Mesendoderm (in vitro differentiated cells): Measurements from ENCODE around the gene F2RL2.

Experiments
- DNase-seq: peaks from one replicate; pipeline ENCODE4 v3.0.0; 2013
- H2AK5ac ChIP-seq: 2 replicates; pipeline ENCODE4 v1.6.1; 2013; ENCODE audit warnings: low read length, inconsistent platforms
- H2BK120ac ChIP-seq: 2 replicates; pipeline ENCODE4 v1.6.1; 2013; ENCODE audit warnings: low read depth, mild to moderate bottlenecking, low read length, moderate library complexity, mixed read lengths
- H2BK15ac ChIP-seq: replicated peaks from 2 replicates; pipeline ENCODE4 v1.6.1; 2013; ENCODE audit warnings: low read depth, mild to moderate bottlenecking, moderate library complexity
- H2BK5ac ChIP-seq: 2 replicates; pipeline ENCODE4 v1.6.1; 2013; ENCODE audit warnings: low read length, inconsistent platforms
- H3K18ac ChIP-seq: 2 replicates; pipeline ENCODE4 v1.6.1; 2013; ENCODE audit warnings: mild to moderate bottlenecking, low read length, mixed read lengths
- H3K23ac ChIP-seq: one replicate; pipeline ENCODE4 v1.6.1; 2013; ENCODE audit warnings: low read length
- H3K27ac ChIP-seq: 2 replicates; pipeline ENCODE4 v1.5.1; 2013; ENCODE audit warnings: low read depth, mild to moderate bottlenecking, inconsistent platforms, low read length, moderate library complexity
- H3K27me3 ChIP-seq: 2 replicates; pipeline ENCODE4 v1.6.1; 2013; ENCODE audit warnings: low read length, control low read depth, mild to moderate bottlenecking, inconsistent platforms; ENCODE audit not compliant: insufficient read depth, poor library complexity
- H3K36me3 ChIP-seq: 2 replicates; pipeline ENCODE4 v1.6.1; 2013; ENCODE audit warnings: low read length, inconsistent platforms; ENCODE audit not compliant: control insufficient read depth, insufficient read depth
- H3K4ac ChIP-seq: one replicate; pipeline ENCODE4 v1.6.1; 2013; ENCODE audit warnings: low read depth, mild to moderate bottlenecking, low read length, moderate library complexity
- H3K4me1 ChIP-seq: 2 replicates; pipeline ENCODE4 v1.6.1; 2013; ENCODE audit warnings: low read depth, low read length, inconsistent platforms; ENCODE audit not compliant: control insufficient read depth
- H3K4me2 ChIP-seq: 2 replicates; pipeline ENCODE4 v1.6.1; 2013; ENCODE audit warnings: low read length
- H3K4me3 ChIP-seq: 2 replicates; pipeline ENCODE4 v1.5.1; 2013; ENCODE audit warnings: mild to moderate bottlenecking, low read length
- H3K56ac ChIP-seq: one replicate; pipeline ENCODE4 v1.6.1; 2013; ENCODE audit warnings: low read length
- H3K79me1 ChIP-seq: 2 replicates; pipeline ENCODE4 v1.6.1; 2013; ENCODE audit warnings: low read length, inconsistent platforms
- H3K79me2 ChIP-seq: 2 replicates; pipeline ENCODE4 v1.6.1; 2013; ENCODE audit warnings: mild to moderate bottlenecking, low read length; ENCODE audit not compliant: control insufficient read depth, insufficient read depth
- H3K9ac ChIP-seq: 2 replicates; pipeline ENCODE4 v1.6.1; 2013; ENCODE audit warnings: low read length, inconsistent platforms
- H4K5ac ChIP-seq: one replicate; pipeline ENCODE4 v1.6.1; 2013; ENCODE audit warnings: low read length
- H4K8ac ChIP-seq: one replicate; pipeline ENCODE4 v1.6.1; 2013; ENCODE audit warnings: low read depth, mild to moderate bottlenecking, control low read depth, low read length, moderate library complexity
- WGBS: extraction: QIAGEN DNeasy Blood & Tissue Kit; methylation state at CpG from one replicate; pipeline ENCODE4 v1.1.7; 2013; ENCODE audit warnings: low lambda C conversion rate, missing lambda C conversion rate; ENCODE audit not compliant: insufficient coverage; ENCODE audit errors: extremely low coverage; 5-methylcytosine and 5-hydroxymethylcytosine counted together

The F2RL2 gene

GRCh38 chr5:76580981-76581380, 42.2 kb downstream of the F2RL2 start:
- Histone ChIP-seq H2BK15ac (no peak overlapping the region), H3K56ac (no peak overlapping the region), H3K79me1 (no peaks in the 10 kb centered on the region), H3K9ac (no peak overlapping the region), H2AK5ac (no peak overlapping the region), H2BK5ac (no peak overlapping the region), H3K4ac (no peak overlapping the region), H4K5ac (no peak overlapping the region), H3K4me2 (no peak overlapping the region), H3K36me3 (no peaks in the 10 kb centered on the region), H3K27me3 (no peaks in the 10 kb centered on the region), H3K27ac (no peak overlapping the region), H3K18ac (no peak overlapping the region), H3K23ac (no peak overlapping the region), H3K79me2 (no peaks in the 10 kb centered on the region), H3K4me3 (no peak overlapping the region), H2BK120ac (no peak overlapping the region), H4K8ac (no peak overlapping the region), H3K4me1 (no peaks in the 10 kb centered on the region)
- no CpG with 5 or more reads among the region's 3 CpGs for WGBS
- DNase-seq: no peak

GRCh38 chr5:76579166-76579937, 43.9 kb downstream of the F2RL2 start:
- Histone ChIP-seq H3K4me3 (no peak overlapping the region), H3K27ac (no peak overlapping the region), H3K23ac (no peak overlapping the region), H2AK5ac (no peak overlapping the region), H3K79me2 (no peaks in the 10 kb centered on the region), H3K79me1 (no peaks in the 10 kb centered on the region), H2BK120ac (no peak overlapping the region), H3K27me3 (no peaks in the 10 kb centered on the region), H3K56ac (no peak overlapping the region), H4K5ac (no peak overlapping the region), H3K4me1 (no peaks in the 10 kb centered on the region), H3K9ac (no peak overlapping the region), H2BK15ac (no peak overlapping the region), H3K36me3 (no peaks in the 10 kb centered on the region), H3K18ac (no peak overlapping the region), H3K4ac (no peak overlapping the region), H3K4me2 (no peak overlapping the region), H2BK5ac (no peak overlapping the region), H4K8ac (no peak overlapping the region)
- no peak for DNase-seq
- WGBS: no CpG with 5 or more reads among the region's 7 CpGs

GRCh38 chr5:76576996-76577395, 46.2 kb downstream of the F2RL2 start:
- Histone ChIP-seq H4K8ac (no peak overlapping the region), H3K9ac (no peak overlapping the region), H2AK5ac (no peak overlapping the region), H3K36me3 (no peaks in the 10 kb centered on the region), H3K27ac (no peak overlapping the region), H2BK15ac (no peak overlapping the region), H3K18ac (no peak overlapping the region), H3K4me1 (no peaks in the 10 kb centered on the region), H3K27me3 (no peaks in the 10 kb centered on the region), H3K4me2 (no peak overlapping the region), H3K23ac (no peak overlapping the region), H3K56ac (no peak overlapping the region), H3K79me1 (no peaks in the 10 kb centered on the region), H3K4ac (no peak overlapping the region), H3K79me2 (no peaks in the 10 kb centered on the region), H4K5ac (no peak overlapping the region), H2BK5ac (no peak overlapping the region), H3K4me3 (no peak overlapping the region), H2BK120ac (no peak overlapping the region)
- WGBS: no CpG with 5 or more reads among the region's 4 CpGs
- no peak for DNase-seq

- Histone ChIP-seq H3K4me3 (no peak overlapping the region), H2BK15ac (no peak overlapping the region), H3K36me3 (no peaks in the 10 kb centered on the region), H4K8ac (no peak overlapping the region), H3K4me2 (no peak overlapping the region), H3K9ac (no peak overlapping the region), H3K79me2 (no peaks in the 10 kb centered on the region), H3K4me1 (no peaks in the 10 kb centered on the region), H3K4ac (no peak overlapping the region), H2BK120ac (no peak overlapping the region), H3K23ac (no peak overlapping the region), H3K56ac (no peak overlapping the region), H4K5ac (no peak overlapping the region), H3K18ac (no peak overlapping the region), H3K27ac (no peak overlapping the region), H3K27me3 (no peaks in the 10 kb centered on the region), H3K79me1 (no peaks in the 10 kb centered on the region), H2AK5ac (no peak overlapping the region), H2BK5ac (no peak overlapping the region)
- no peak for DNase-seq
Measured at GRCh38 chr5:76576450-76576849, 46.8 kb downstream of the F2RL2 start.

GRCh38 chr5:76571559-76571958, 51.6 kb downstream of the F2RL2 start:
- H3K79me1 ChIP-seq: no peaks in the 10 kb centered on the region
- no peak overlapping the region for H4K5ac ChIP-seq
- H2BK120ac ChIP-seq: no peak overlapping the region
- no peaks in the 10 kb centered on the region for H3K27me3 ChIP-seq
- no peak overlapping the region for H2AK5ac ChIP-seq
- no peak overlapping the region for H3K56ac ChIP-seq
- no peaks in the 10 kb centered on the region for H3K4me1 ChIP-seq
- no peaks in the 10 kb centered on the region for H3K36me3 ChIP-seq
- no peak overlapping the region for H2BK5ac ChIP-seq
- no peak overlapping the region for H3K18ac ChIP-seq
- H3K27ac ChIP-seq: no peak overlapping the region
- no peak for DNase-seq
- H3K23ac ChIP-seq: no peak overlapping the region
- no peak overlapping the region for H3K4ac ChIP-seq
- H3K79me2 ChIP-seq: no peaks in the 10 kb centered on the region
- H4K8ac ChIP-seq: no peak overlapping the region
- no peak overlapping the region for H2BK15ac ChIP-seq
- H3K4me2 ChIP-seq: no peak overlapping the region
- H3K9ac ChIP-seq: no peak overlapping the region
- no peak overlapping the region for H3K4me3 ChIP-seq

- no peak overlapping the region for H3K4me2 ChIP-seq
- no peak overlapping the region for H3K4ac ChIP-seq
- H4K8ac ChIP-seq: no peak overlapping the region
- no CpG with 5 or more reads among the region's 4 CpGs for WGBS
- no peak overlapping the region for H2AK5ac ChIP-seq
- no peak overlapping the region for H2BK5ac ChIP-seq
- H3K27ac ChIP-seq: no peak overlapping the region
- no peaks in the 10 kb centered on the region for H3K79me1 ChIP-seq
- no peaks in the 10 kb centered on the region for H3K79me2 ChIP-seq
- H2BK15ac ChIP-seq: no peak overlapping the region
- H3K18ac ChIP-seq: no peak overlapping the region
- H4K5ac ChIP-seq: no peak overlapping the region
- no peak overlapping the region for H3K4me3 ChIP-seq
- H3K27me3 ChIP-seq: no peaks in the 10 kb centered on the region
- no peak overlapping the region for H3K23ac ChIP-seq
- H3K36me3 ChIP-seq: no peaks in the 10 kb centered on the region
- no peak overlapping the region for H2BK120ac ChIP-seq
- DNase-seq: no peak
- no peaks in the 10 kb centered on the region for H3K4me1 ChIP-seq
- H3K9ac ChIP-seq: no peak overlapping the region
- no peak overlapping the region for H3K56ac ChIP-seq
Measured at GRCh38 chr5:76570153-76570552, 53.0 kb downstream of the F2RL2 start.
